ENCODE data around the gene ACOT7. TPM values are rescaled to one million over a fixed set of nuclear protein-coding genes. Genes with fewer than 3 reads are reported as not detected.
"Not testable (repeated sequence)": the region's sequence is repeated elsewhere in the genome, so short reads cannot be mapped to it uniquely, and the experiment has no call there.

ACOT7 gene
- total and polyA plus RNA-seq, 2 experiments from 2014 or later: 167 to 169 TPM

DNA sequence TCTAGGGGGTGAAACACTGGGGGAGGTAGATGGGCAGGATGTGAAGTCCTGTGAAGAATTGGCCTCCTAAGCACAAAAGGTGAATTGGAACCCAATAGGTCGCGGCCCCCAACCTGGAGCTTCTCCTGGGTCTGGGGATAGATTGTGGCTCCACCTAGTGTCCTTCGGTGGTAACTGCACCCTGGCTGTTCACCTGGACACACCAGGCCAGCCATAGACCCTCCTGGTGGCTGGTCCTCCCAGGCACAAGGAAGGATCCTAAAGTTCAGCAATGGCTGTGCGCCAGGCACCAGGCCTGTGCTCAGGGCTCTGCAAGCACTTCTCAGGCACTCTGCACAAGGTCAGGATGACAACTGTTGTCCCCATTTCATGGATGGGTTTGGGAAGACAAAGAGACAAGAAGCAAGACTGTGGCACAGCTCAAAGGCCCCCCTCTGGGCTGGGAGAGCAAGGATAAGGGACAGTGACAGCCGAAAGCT, 44.5 kb upstream of the ACOT7 start (continued):
- TF ChIP-seq, protein P1, sequence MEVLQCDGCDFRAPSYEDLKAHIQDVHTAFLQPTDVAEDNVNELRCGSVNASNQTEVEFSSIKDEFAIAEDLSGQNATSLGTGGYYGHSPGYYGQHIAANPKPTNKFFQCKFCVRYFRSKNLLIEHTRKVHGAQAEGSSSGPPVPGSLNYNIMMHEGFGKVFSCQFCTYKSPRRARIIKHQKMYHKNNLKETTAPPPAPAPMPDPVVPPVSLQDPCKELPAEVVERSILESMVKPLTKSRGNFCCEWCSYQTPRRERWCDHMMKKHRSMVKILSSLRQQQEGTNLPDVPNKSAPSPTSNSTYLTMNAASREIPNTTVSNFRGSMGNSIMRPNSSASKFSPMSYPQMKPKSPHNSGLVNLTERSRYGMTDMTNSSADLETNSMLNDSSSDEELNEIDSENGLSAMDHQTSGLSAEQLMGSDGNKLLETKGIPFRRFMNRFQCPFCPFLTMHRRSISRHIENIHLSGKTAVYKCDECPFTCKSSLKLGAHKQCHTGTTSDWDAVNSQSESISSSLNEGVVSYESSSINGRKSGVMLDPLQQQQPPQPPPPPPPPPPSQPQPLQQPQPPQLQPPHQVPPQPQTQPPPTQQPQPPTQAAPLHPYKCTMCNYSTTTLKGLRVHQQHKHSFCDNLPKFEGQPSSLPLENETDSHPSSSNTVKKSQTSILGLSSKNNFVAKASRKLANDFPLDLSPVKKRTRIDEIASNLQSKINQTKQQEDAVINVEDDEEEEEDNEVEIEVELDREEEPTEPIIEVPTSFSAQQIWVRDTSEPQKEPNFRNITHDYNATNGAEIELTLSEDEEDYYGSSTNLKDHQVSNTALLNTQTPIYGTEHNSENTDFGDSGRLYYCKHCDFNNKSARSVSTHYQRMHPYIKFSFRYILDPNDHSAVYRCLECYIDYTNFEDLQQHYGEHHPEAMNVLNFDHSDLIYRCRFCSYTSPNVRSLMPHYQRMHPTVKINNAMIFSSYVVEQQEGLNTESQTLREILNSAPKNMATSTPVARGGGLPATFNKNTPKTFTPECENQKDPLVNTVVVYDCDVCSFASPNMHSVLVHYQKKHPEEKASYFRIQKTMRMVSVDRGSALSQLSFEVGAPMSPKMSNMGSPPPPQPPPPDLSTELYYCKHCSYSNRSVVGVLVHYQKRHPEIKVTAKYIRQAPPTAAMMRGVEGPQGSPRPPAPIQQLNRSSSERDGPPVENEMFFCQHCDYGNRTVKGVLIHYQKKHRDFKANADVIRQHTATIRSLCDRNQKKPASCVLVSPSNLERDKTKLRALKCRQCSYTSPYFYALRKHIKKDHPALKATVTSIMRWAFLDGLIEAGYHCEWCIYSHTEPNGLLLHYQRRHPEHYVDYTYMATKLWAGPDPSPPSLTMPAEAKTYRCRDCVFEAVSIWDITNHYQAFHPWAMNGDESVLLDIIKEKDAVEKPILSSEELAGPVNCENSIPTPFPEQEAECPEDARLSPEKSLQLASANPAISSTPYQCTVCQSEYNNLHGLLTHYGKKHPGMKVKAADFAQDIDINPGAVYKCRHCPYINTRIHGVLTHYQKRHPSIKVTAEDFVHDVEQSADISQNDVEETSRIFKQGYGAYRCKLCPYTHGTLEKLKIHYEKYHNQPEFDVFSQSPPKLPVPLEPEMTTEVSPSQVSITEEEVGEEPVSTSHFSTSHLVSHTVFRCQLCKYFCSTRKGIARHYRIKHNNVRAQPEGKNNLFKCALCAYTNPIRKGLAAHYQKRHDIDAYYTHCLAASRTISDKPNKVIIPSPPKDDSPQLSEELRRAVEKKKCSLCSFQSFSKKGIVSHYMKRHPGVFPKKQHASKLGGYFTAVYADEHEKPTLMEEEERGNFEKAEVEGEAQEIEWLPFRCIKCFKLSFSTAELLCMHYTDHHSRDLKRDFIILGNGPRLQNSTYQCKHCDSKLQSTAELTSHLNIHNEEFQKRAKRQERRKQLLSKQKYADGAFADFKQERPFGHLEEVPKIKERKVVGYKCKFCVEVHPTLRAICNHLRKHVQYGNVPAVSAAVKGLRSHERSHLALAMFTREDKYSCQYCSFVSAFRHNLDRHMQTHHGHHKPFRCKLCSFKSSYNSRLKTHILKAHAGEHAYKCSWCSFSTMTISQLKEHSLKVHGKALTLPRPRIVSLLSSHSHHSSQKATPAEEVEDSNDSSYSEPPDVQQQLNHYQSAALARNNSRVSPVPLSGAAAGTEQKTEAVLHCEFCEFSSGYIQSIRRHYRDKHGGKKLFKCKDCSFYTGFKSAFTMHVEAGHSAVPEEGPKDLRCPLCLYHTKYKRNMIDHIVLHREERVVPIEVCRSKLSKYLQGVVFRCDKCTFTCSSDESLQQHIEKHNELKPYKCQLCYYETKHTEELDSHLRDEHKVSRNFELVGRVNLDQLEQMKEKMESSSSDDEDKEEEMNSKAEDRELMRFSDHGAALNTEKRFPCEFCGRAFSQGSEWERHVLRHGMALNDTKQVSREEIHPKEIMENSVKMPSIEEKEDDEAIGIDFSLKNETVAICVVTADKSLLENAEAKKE (CRISPR knock-in tag; IDR thresholded peaks at IDR 0.05): no peak
- no peak for TF ChIP-seq CREB1 (CRISPR knock-in tag; IDR thresholded peaks at IDR 0.05; ENCODE audit: low read depth)
- TF ChIP-seq EZH2 (IDR thresholded peaks at IDR 0.05; ENCODE audit: low read depth, unreplicated experiment): no peak
- no peak for TF ChIP-seq ZNF331 (CRISPR knock-in tag; IDR thresholded peaks at IDR 0.05; ENCODE audit: low read depth)

- peaks cover 26% of the 10 kb centered on the region for H3K27me3 ChIP-seq (ENCODE audit: insufficient read depth)
- H3K27ac Mint-ChIP-seq; H3K4me1 ChIP-seq (ENCODE audit: insufficient read depth); H3K4me2 ChIP-seq; H2AFZ ChIP-seq; ATAC-seq; H3F3A ChIP-seq (replicated peaks; ENCODE audit: low read depth); H4K20me1 ChIP-seq (replicated peaks; ENCODE audit: insufficient read depth); H3K9me2 ChIP-seq (ENCODE audit: insufficient read depth); H3K79me2 ChIP-seq (replicated peaks; ENCODE audit: insufficient read depth); H3K36me3 ChIP-seq (ENCODE audit: insufficient read depth); H3K36me3 Mint-ChIP-seq (ENCODE audit: low read depth); H3K4me3 Mint-ChIP-seq; DNase-seq (ENCODE audit: low spot score); H3K27ac ChIP-seq (ENCODE audit: low read depth); H3K4me3 ChIP-seq; H3K9me3 Mint-ChIP-seq: not testable (repeated sequence)
- Mint-ChIP-seq H3K27me3 (ENCODE audit: insufficient read depth, low read depth, poor library complexity) (peaks cover 31% of the 10 kb centered on the region), H3K4me1 (peaks cover 13% of the 10 kb centered on the region)
- TF ChIP-seq, protein P2, sequence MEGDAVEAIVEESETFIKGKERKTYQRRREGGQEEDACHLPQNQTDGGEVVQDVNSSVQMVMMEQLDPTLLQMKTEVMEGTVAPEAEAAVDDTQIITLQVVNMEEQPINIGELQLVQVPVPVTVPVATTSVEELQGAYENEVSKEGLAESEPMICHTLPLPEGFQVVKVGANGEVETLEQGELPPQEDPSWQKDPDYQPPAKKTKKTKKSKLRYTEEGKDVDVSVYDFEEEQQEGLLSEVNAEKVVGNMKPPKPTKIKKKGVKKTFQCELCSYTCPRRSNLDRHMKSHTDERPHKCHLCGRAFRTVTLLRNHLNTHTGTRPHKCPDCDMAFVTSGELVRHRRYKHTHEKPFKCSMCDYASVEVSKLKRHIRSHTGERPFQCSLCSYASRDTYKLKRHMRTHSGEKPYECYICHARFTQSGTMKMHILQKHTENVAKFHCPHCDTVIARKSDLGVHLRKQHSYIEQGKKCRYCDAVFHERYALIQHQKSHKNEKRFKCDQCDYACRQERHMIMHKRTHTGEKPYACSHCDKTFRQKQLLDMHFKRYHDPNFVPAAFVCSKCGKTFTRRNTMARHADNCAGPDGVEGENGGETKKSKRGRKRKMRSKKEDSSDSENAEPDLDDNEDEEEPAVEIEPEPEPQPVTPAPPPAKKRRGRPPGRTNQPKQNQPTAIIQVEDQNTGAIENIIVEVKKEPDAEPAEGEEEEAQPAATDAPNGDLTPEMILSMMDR (conservative IDR thresholded peaks at IDR 0.05; ENCODE audit: low read depth in 2 of 2): peak; percentile 14 to 35; a peak in 2 of 4 replicates
These were observed 43.6 kb upstream of the ACOT7 start for GRCh38 chr1:6437012-6437700.

- peaks cover 18% of the 10 kb centered on the region for H3K27me3 ChIP-seq (ENCODE audit: insufficient read depth)
- not testable (repeated sequence) for H3K27ac Mint-ChIP-seq; H4K20me1 ChIP-seq (replicated peaks; ENCODE audit: insufficient read depth); DNase-seq (ENCODE audit: low spot score); ATAC-seq; H3F3A ChIP-seq (replicated peaks; ENCODE audit: low read depth); H3K36me3 Mint-ChIP-seq (ENCODE audit: low read depth); H3K9me3 Mint-ChIP-seq; H3K4me1 ChIP-seq (ENCODE audit: insufficient read depth); H3K4me3 Mint-ChIP-seq; H3K79me2 ChIP-seq (replicated peaks; ENCODE audit: insufficient read depth); H3K4me2 ChIP-seq; H3K4me3 ChIP-seq; H3K36me3 ChIP-seq (ENCODE audit: insufficient read depth); H2AFZ ChIP-seq; H3K27ac ChIP-seq (ENCODE audit: low read depth); H3K9me2 ChIP-seq (ENCODE audit: insufficient read depth)
- Mint-ChIP-seq H3K4me1 (peaks cover 11% of the 10 kb centered on the region), H3K27me3 (ENCODE audit: insufficient read depth, low read depth, poor library complexity) (peaks cover 30% of the 10 kb centered on the region)
These were observed 42.7 kb upstream of the ACOT7 start for GRCh38 chr1:6436277-6436676.

Data from GM23338 (cell line).